Stimulated activated CD8-positive, alpha-beta memory T cell treated with anti-CD3 and anti-CD28 coated beads, Interleukin-7, amount 100 ng/mL, for 4 hours (primary cell): ENCODE results near the gene SPEF1.
A peak's percentile ranks its signal among the peaks of the same experiment; 100 is the strongest.
"Not testable (repeated sequence)": the region's sequence is repeated elsewhere in the genome, so short reads cannot be mapped to it uniquely, and the experiment has no call there.

Source experiments
- DNase-seq, 2 donors: peaks; one replicate each; pipeline ENCODE4 v3.0.0-alpha.2; 2020; ENCODE audit warnings: low read depth in 2 of 2

The SPEF1 gene

DNA sequence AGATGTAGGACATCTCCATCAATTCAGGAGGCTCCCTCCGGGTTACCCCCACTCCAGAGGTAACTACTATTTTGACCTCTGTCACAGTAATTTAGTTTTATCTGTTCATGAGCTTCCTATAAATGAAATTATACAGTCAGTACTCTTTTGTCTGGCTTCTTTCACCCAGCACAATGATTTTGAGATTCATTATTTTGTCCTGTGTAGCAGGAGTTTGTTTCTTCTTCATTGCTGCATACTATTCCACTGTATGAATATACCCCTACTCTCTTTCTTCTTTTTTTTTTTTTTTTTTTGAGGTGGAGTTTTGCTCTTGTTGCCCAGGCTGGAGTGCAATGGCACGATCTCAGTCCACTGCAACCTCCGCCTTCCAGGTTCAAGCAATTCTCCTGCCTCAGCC lies 27.3 kb upstream of the SPEF1 start:
- DNase-seq = no peak

DNA sequence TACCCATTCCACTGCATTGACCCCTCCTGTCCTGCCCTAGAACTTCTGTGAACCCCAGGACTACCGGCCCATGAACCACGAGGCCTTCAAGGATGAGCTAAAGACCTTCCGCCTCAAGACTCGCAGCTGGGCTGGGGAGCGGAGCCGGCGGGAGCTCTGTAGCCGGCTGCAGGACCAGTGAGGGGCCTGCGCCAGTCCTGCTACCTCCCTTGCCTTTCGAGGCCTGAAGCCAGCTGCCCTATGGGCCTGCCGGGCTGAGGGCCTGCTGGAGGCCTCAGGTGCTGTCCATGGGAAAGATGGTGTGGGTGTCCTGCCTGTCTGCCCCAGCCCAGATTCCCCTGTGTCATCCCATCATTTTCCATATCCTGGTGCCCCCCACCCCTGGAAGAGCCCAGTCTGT lies 23.5 kb upstream of the SPEF1 start:
- no peak for DNase-seq

GRCh38 chr20:3804254-3804751 lies 23.1 kb upstream of the SPEF1 start:
- DNase-seq = no peak

- no peak for DNase-seq
Observed at GRCh38 chr20:3803854-3804253, 22.6 kb upstream of the SPEF1 start.

- no peak for DNase-seq
Observed at GRCh38 chr20:3803289-3803688, 22.0 kb upstream of the SPEF1 start.

- no peak for DNase-seq
Observed at GRCh38 chr20:3802524-3803239, 21.4 kb upstream of the SPEF1 start.

DNA sequence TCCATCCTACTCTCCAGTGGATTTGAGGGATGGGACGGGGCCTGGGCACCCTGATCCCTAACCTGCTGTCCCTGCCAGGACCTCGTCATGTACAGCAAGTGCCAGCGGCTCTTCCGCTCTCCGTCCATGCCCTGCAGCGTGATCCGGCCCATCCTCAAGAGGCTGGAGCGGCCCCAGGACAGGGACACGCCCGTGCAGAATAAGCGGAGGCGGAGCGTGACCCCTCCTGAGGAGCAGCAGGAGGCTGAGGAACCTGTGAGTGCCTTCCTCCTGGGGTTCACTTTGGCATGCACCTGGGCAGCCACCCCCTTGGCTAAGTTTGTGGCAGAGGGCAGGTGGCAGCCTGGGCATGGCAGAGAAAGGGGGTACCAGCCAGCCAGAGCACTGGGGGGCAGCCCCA lies 20.6 kb upstream of the SPEF1 start:
- DNase-seq = no peak

GRCh38 chr20:3801299-3801698 lies 20.1 kb upstream of the SPEF1 start:
- DNase-seq = no peak

DNA sequence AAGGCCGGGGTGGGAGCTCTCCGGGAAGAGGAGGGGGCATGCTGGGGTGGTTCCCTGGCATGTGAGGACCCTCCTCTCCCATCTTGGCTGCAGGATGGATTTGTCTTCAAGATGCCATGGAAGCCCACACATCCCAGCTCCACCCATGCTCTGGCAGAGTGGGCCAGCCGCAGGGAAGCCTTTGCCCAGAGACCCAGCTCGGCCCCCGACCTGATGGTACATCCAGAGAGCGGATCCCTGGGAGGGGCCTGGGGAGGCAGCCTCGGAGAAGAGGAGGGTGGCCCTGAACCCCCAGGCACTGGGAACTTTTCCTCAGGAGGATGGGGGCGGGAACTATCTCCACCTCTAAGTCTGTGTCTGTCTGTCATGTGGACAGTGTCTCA lies 19.6 kb upstream of the SPEF1 start:
- DNase-seq = no peak

GRCh38 chr20:3800256-3800877 lies 19.1 kb upstream of the SPEF1 start:
- no peak for DNase-seq

DNA sequence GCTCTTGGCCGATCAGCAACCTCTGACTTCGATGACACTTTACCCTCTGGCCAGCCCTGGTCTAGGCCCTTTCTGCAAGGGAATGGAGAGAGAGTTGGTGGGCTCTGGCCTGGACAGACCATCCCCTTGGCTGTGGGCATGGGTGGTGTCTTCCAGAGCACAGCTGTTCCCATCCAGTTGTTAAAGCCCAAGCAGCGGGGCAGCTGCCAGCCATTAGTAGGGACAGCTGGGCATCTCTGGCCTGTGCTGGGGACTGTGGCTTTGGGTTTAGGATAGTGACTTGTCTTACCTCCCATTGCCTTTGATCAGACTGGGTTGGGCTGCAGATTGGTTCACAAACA lies 17.6 kb upstream of the SPEF1 start:
- no peak for DNase-seq

- no peak for DNase-seq
Observed at GRCh38 chr20:3798373-3798768, 17.1 kb upstream of the SPEF1 start.

GRCh38 chr20:3797592-3798372 lies 16.5 kb upstream of the SPEF1 start:
- DNase-seq = no peak

DNA sequence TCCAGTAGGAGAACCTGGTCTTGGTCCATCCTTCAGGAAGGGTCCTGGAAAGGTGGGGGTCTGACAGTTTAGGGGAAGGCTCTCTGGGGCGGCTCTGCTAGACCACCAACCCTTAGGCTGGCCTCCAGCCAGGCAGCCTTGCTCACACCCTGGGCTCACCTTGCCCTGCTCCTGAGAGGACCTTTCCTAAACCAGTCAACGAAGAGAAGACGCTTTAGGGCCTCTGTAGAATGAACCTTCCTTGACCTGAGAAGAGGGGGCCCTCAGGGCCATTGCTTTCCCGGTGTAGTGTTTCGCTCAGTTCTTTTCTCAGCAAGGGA lies 15.9 kb upstream of the SPEF1 start:
- no peak for DNase-seq

DNA sequence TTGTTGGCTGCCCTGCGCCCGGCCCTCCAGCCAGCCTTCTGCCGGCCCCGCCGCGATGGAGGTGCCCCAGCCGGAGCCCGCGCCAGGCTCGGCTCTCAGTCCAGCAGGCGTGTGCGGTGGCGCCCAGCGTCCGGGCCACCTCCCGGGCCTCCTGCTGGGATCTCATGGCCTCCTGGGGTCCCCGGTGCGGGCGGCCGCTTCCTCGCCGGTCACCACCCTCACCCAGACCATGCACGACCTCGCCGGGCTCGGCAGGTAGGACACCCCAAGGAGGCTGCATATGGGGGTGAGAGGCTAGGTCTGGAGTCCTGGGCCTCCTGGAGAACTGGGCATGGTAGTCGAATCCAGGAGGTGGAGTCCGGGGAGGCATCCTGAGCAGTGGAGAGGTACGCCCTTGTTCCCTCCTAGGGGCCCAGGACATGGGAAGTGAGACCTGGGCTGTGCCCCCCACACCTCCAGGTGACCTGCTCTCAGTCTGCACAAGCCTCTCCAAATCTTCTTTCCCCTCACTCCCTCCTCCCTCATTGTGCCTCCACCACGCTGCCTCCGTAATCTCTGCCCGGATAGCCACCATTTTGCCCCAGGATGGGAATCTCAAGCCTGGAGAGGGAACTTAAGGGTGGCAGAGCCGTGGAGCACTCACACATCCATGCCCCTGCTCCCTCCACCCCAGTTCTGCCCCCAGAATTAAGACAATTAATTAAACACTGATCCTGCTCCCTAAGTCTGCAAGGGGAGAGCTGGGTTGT lies 15.4 kb upstream of the SPEF1 start:
- DNase-seq = no peak

GRCh38 chr20:3795511-3796468 lies 14.5 kb upstream of the SPEF1 start, which contains the start of gene CDC25B:
Gene CDC25B (plus strand): TSS chr20:3796310. CDS start chr20:3796532, 222 bp downstream.
- DNase-seq = peak; percentile 81

GRCh38 chr20:3794701-3795420 lies 13.6 kb upstream of the SPEF1 start:
- DNase-seq = no peak

- not testable (repeated sequence) for DNase-seq
Observed at GRCh38 chr20:3794168-3794567, 12.9 kb upstream of the SPEF1 start.

GRCh38 chr20:3789201-3789600 lies 8.0 kb upstream of the SPEF1 start:
- not testable (repeated sequence) for DNase-seq

GRCh38 chr20:3788685-3789155 lies 7.5 kb upstream of the SPEF1 start:
- DNase-seq = no peak
